Activated naive CD8-positive, alpha-beta T cell treated with anti-CD3 and anti-CD28 coated beads, Interleukin-2, amount 50 U/mL, for 24 hours (primary cell): Measurements from ENCODE around the gene OR8B2.
"Not testable (repeated sequence)": the region's sequence is repeated elsewhere in the genome, so short reads cannot be mapped to it uniquely, and the experiment has no call there.

ENCODE experiments used
- ATAC-seq: fragments of 150-1000 bp; cut with Tn5 transposase; one replicate; pipeline ENCODE4 v1.10.0; 2021
- DNase-seq: peaks from one replicate; pipeline ENCODE4 v3.0.0; 2021
- H3K27ac Mint-ChIP-seq: one replicate; pipeline ENCODE4 v1.8.0; 2021; ENCODE audit warnings: mild to moderate bottlenecking, mixed read lengths
- H3K27me3 Mint-ChIP-seq: one replicate; pipeline ENCODE4 v1.8.0; 2021; ENCODE audit warnings: mixed read lengths
- H3K36me3 Mint-ChIP-seq: one replicate; pipeline ENCODE4 v1.8.0; 2021; ENCODE audit warnings: low read depth, mixed read lengths
- H3K4me1 Mint-ChIP-seq: one replicate; pipeline ENCODE4 v1.8.0; 2021; ENCODE audit warnings: mixed read lengths
- H3K4me3 Mint-ChIP-seq: one replicate; pipeline ENCODE4 v1.8.0; 2021; ENCODE audit warnings: mild to moderate bottlenecking, moderate library complexity, mixed read lengths
- H3K9me3 Mint-ChIP-seq: one replicate; pipeline ENCODE4 v1.8.0; 2021; ENCODE audit warnings: mixed read lengths

The OR8B2 gene

GRCh38 chr11:124384399-124384798, at the start of gene OR8B2:
Gene OR8B2, minus strand, starts transcription at chr11:124384499. Its CDS starts 1,156 bp downstream, at chr11:124383343.
- Mint-ChIP-seq H3K36me3 (no peaks in the 10 kb centered on the region), H3K9me3 (no peaks in the 10 kb centered on the region), H3K4me1 (no peaks in the 10 kb centered on the region), H3K27ac (no peak within 1 kb of the TSS), H3K4me3 (no peak within 1 kb of the TSS), H3K27me3 (peaks cover 3% of the 10 kb centered on the region)
- ATAC-seq = no peak
- DNase-seq = no peak

DNA sequence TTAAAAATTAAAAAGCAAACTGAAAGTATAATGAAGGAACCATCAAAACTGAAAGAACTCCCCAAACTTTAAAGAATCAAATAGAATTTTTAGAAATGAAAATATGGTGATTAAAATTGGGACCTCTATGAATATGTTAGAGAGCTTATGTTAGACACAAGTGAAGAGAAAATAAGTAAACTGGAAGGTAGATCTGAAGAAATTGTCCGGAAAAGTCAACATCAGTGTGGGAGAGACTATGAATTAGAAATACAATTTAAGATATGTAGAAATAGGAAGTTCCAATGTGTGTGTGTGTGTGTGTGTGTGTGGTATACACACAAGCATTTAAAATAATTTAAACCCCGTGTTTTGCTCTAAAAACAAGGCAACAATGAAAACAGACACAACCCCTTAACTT, 45.3 kb upstream of the OR8B2 start:
- ATAC-seq (no peak), DNase-seq (no peak)
- no peaks in the 10 kb centered on the region for H3K36me3 Mint-ChIP-seq
- H3K27ac Mint-ChIP-seq = no peak overlapping the region
- H3K4me1 Mint-ChIP-seq = no peaks in the 10 kb centered on the region
- H3K4me3 Mint-ChIP-seq = no peak overlapping the region
- peaks cover 1% of the 10 kb centered on the region for H3K27me3 Mint-ChIP-seq
- peaks cover 12% of the 10 kb centered on the region for H3K9me3 Mint-ChIP-seq

- Mint-ChIP-seq H3K4me1 (no peaks in the 10 kb centered on the region), H3K27ac (no peak within 1 kb of the TSS)
These were observed 40.2 kb upstream of the OR8B2 start, which contains the start of gene OR8B4 for GRCh38 chr11:124424384-124424921. Gene OR8B4, minus strand, starts transcription at chr11:124424871. Its CDS starts 0 bp downstream, at chr11:124424871.

GRCh38 chr11:124421043-124421442, 36.7 kb upstream of the OR8B2 start:
- no peak for DNase-seq
- H3K4me1 Mint-ChIP-seq = no peaks in the 10 kb centered on the region
- no peaks in the 10 kb centered on the region for H3K9me3 Mint-ChIP-seq
- no peak for ATAC-seq
- H3K27ac Mint-ChIP-seq = no peak overlapping the region
- peaks cover 22% of the 10 kb centered on the region for H3K27me3 Mint-ChIP-seq
- no peak overlapping the region for H3K4me3 Mint-ChIP-seq
- no peaks in the 10 kb centered on the region for H3K36me3 Mint-ChIP-seq

More at GRCh38 chr11:124424384-124424921, 40.2 kb upstream of the OR8B2 start, which contains the start of gene OR8B4:
- ATAC-seq (no peak), DNase-seq (no peak)
- Mint-ChIP-seq H3K4me3 (no peak within 1 kb of the TSS), H3K27me3 (peaks cover 12% of the 10 kb centered on the region), H3K36me3 (no peaks in the 10 kb centered on the region), H3K9me3 (peaks cover 7% of the 10 kb centered on the region)

- no peaks in the 10 kb centered on the region for H3K4me1 Mint-ChIP-seq
- DNase-seq (no peak), ATAC-seq (no peak)
- no peak overlapping the region for H3K4me3 Mint-ChIP-seq
- H3K36me3 Mint-ChIP-seq = no peaks in the 10 kb centered on the region
- H3K27ac Mint-ChIP-seq = no peak overlapping the region
- H3K9me3 Mint-ChIP-seq = no peaks in the 10 kb centered on the region
- H3K27me3 Mint-ChIP-seq = peaks cover 20% of the 10 kb centered on the region
These were observed 31.1 kb upstream of the OR8B2 start for GRCh38 chr11:124415356-124415923.

DNA sequence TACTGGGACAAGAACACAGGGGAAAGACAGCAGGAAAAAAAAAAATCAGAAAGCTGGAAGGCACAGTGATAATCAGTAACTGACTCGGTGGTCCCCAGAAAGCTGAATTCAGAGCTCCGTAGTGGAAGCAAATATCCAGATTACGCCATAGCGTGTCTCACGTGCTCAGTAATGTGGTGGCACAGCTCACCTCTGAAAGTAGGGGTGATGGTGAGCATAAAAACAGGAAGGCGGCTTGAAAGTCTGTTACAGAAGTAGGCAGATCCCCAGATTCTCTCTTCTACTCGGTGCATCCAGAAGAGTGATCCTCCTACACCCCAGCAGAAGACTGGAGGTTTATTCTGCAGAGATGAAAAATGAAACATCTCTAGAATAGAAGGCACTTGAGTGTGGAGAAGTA, 25.6 kb upstream of the OR8B2 start:
- DNase-seq (no peak), ATAC-seq (no peak)
- H3K9me3 Mint-ChIP-seq = no peaks in the 10 kb centered on the region
- H3K36me3 Mint-ChIP-seq = no peaks in the 10 kb centered on the region
- peaks cover 15% of the 10 kb centered on the region for H3K27me3 Mint-ChIP-seq
- H3K4me3 Mint-ChIP-seq = no peak overlapping the region
- no peak overlapping the region for H3K27ac Mint-ChIP-seq
- H3K4me1 Mint-ChIP-seq = no peaks in the 10 kb centered on the region

DNA sequence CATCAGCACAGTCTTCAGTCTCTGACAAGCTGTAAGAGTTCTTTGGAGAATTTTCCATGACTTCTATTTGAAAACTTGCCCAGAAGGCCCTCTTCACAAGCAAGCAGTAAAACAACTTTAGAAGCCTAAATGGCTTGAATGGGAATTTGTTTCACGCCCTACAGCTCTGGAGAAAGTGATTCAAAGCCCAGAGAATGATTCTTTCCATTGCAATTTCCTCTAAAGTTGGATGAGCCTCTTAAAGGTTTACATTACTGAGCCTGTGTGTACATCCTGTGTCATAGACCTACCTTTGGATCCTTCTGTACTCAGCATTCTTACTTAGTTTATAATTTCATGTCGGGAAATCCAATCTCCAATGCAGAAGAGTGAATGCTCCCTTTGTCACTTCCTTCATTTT, 21.3 kb upstream of the OR8B2 start:
- Mint-ChIP-seq H3K4me3 (no peak overlapping the region), H3K9me3 (no peaks in the 10 kb centered on the region), H3K36me3 (peaks cover 2% of the 10 kb centered on the region), H3K27ac (no peak overlapping the region), H3K27me3 (peaks cover 8% of the 10 kb centered on the region), H3K4me1 (no peaks in the 10 kb centered on the region)
- no peak for ATAC-seq
- no peak for DNase-seq

- H3K27me3 Mint-ChIP-seq, H3K4me3 Mint-ChIP-seq, H3K9me3 Mint-ChIP-seq, ATAC-seq, H3K27ac Mint-ChIP-seq, DNase-seq, H3K4me1 Mint-ChIP-seq, H3K36me3 Mint-ChIP-seq: not testable (repeated sequence)
These were observed 18.9 kb upstream of the OR8B2 start for GRCh38 chr11:124403186-124403585.

DNA sequence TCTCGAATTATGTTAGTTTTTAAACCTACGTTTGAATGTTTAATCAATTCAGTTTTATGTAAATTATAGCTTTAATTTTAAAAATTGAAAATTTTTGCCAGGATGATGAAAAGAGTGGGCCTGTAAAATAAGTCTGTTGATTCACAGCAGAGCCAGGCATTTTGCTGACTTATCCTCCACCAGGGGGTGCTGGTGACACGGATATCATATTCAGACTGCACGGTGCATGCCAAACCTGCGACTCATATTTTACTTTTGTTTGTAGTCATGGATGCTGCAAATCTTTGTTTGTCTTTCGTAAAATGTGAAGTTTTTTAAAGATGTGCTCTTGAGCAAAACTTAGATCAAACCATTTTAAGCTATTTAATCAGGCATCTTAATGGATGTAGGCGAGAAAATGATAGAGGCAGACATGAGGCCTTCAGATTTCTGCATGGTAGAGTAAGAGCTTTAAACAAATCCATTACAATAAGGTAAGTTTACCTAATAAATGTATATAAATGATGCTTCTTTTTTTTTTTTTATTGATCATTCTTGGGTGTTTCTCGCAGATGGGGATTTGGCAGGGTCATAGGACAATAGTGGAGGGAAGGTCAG, 18.1 kb upstream of the OR8B2 start:
- H3K27me3 Mint-ChIP-seq = peaks cover 5% of the 10 kb centered on the region
- no peaks in the 10 kb centered on the region for H3K4me1 Mint-ChIP-seq
- no peaks in the 10 kb centered on the region for H3K9me3 Mint-ChIP-seq
- peaks cover 2% of the 10 kb centered on the region for H3K36me3 Mint-ChIP-seq
- peak; percentile 73 for ATAC-seq
- DNase-seq = peak; percentile 60
- no peak overlapping the region for H3K4me3 Mint-ChIP-seq
- H3K27ac Mint-ChIP-seq = no peak overlapping the region

- Mint-ChIP-seq H3K4me1 (no peaks in the 10 kb centered on the region), H3K36me3 (peaks cover 2% of the 10 kb centered on the region), H3K27me3 (no peaks in the 10 kb centered on the region), H3K9me3 (no peaks in the 10 kb centered on the region), H3K4me3 (no peak within 1 kb of the TSS), H3K27ac (no peak within 1 kb of the TSS)
- DNase-seq = no peak
- ATAC-seq = no peak
These were observed 14.6 kb upstream of the OR8B2 start, which contains the start of gene OR8B3 for GRCh38 chr11:124398924-124399323. Gene OR8B3, minus strand, starts transcription at chr11:124399024. Its CDS starts 1,673 bp downstream, at chr11:124397351.

GRCh38 chr11:124396847-124397246, 12.5 kb upstream of the OR8B2 start:
- not testable (repeated sequence) for H3K4me1 Mint-ChIP-seq, H3K9me3 Mint-ChIP-seq, H3K36me3 Mint-ChIP-seq, ATAC-seq, DNase-seq, H3K27ac Mint-ChIP-seq, H3K4me3 Mint-ChIP-seq, H3K27me3 Mint-ChIP-seq

DNA sequence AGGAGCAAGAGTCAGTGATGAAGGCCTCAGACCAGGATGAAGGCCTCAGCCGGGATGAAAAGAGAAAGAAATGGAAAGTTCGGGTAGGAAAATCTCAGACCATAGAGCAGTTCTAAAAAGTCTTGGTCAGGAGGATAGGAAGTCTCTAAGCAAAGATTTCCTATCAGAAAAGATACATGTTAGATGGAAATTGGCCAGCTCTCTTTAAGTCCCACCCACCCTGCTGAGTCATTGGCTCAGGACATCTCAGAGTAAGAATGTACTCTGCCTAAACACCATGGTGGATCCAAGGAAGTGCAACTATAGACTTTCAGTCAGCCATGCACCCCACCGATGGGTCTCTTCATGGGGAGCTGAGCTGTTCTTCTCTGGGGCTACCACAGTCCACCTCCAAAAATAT, 10.1 kb upstream of the OR8B2 start:
- Mint-ChIP-seq H3K9me3 (no peaks in the 10 kb centered on the region), H3K27ac (no peak overlapping the region), H3K27me3 (peaks cover 7% of the 10 kb centered on the region), H3K4me1 (no peaks in the 10 kb centered on the region), H3K36me3 (no peaks in the 10 kb centered on the region), H3K4me3 (no peak overlapping the region)
- DNase-seq (no peak), ATAC-seq (no peak)

DNA sequence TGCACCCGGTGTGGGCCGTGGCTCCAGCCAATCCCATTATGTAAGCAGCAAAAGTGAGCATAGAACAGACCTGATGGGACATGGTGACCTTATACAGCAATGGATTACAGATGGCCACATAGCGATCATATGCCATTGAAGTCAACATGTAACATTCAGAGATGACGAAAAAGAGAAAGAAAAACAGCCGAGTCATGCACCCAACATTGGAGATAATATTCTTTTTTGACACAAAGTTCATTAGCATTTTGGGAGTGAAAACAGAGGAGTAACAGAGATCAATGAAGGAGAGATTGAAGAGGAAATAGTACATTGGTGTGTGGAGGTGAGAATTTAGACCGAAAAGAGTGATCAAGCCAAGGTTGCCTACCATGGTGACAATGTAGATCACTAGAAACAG, 1.4 kb downstream of the OR8B2 start:
- H3K9me3 Mint-ChIP-seq = not testable (repeated sequence)

DNA sequence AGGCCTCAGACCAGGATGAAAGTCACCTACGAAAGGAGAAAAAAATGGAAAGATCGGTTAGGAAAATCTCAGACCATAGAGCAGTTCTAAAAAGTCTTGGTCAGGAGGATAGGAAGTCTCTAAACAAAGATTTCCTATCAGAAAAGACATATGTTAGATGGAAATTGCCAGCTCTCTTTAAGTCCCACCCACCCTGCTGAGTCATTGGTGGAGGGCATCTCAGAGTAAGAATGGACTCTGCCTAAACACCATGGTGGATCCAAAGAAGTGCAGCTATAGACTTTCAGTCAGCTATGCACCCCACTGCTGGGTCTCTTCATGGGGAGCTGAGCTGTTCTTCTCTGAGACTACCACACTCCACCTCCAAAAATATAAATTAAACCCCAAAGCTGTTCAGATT, 3.7 kb downstream of the OR8B2 start:
- Mint-ChIP-seq H3K27me3 (peaks cover 3% of the 10 kb centered on the region), H3K36me3 (no peaks in the 10 kb centered on the region), H3K4me3 (no peak overlapping the region), H3K4me1 (no peaks in the 10 kb centered on the region), H3K27ac (no peak overlapping the region), H3K9me3 (no peaks in the 10 kb centered on the region)
- DNase-seq (no peak), ATAC-seq (no peak)

More for the DNA sequence above, 1.4 kb downstream of the OR8B2 start:
- not testable (repeated sequence) for H3K4me1 Mint-ChIP-seq, H3K4me3 Mint-ChIP-seq, H3K27me3 Mint-ChIP-seq, H3K27ac Mint-ChIP-seq, ATAC-seq, H3K36me3 Mint-ChIP-seq, DNase-seq

GRCh38 chr11:124376280-124376679, 8.0 kb downstream of the OR8B2 start:
- Mint-ChIP-seq H3K27ac (no peak overlapping the region), H3K9me3 (no peaks in the 10 kb centered on the region), H3K4me1 (no peaks in the 10 kb centered on the region), H3K4me3 (no peak overlapping the region), H3K36me3 (no peaks in the 10 kb centered on the region), H3K27me3 (peaks cover 5% of the 10 kb centered on the region)
- DNase-seq (no peak), ATAC-seq (no peak)
